ENCODE measurements around the gene CD58.

CD58 gene

DNA sequence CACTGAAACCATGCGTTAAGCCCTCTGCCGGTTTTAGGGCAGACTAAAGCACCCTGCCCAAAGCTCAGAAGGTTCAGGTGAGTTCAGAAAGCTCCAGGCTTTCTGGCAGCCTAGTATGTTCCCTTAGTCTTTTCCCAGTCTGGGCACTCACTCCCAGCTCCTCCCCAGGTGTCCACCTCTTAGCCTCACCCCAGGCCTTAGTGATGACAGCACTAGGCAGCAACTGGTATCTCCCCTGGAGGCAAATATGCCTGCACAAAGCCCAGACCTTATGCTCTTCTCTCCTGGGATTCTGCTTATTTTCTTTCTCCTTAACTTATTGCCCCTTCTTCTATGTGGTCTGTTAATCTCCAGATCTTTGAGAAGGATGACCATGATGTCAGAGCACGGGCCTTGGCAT is 80.2 kb downstream of the CD58 start:
- TF ChIP-seq TAF1 (IDR thresholded peaks at IDR 0.05; ENCODE audit: borderline replicate concordance, insufficient read depth, low read length) = no peak

GRCh38 chr1:116489231-116489697 is 81.6 kb downstream of the CD58 start:
- no peak for TF ChIP-seq SIN3A (IDR thresholded peaks at IDR 0.05; ENCODE audit: borderline replicate concordance, insufficient read depth, low read length)
- no peak for TF ChIP-seq TAF1 (IDR thresholded peaks at IDR 0.05; ENCODE audit: borderline replicate concordance, insufficient read depth, low read length)
- no peak for TF ChIP-seq FOXP2 (optimal IDR thresholded peaks at IDR 0.05; ENCODE audit: borderline replicate concordance, extremely low read depth, extremely low read length, insufficient read depth)
- TF ChIP-seq POLR2AphosphoS5 (IDR thresholded peaks at IDR 0.05; ENCODE audit: low read depth, low read length) = no peak
- no peak for TF ChIP-seq REST (IDR thresholded peaks at IDR 0.05; ENCODE audit: insufficient read depth in 1 of 2, low read depth in 2 of 2, low read length in 2 of 2)

GRCh38 chr1:116488071-116488470 is 82.8 kb downstream of the CD58 start:
- TF ChIP-seq SIN3A (IDR thresholded peaks at IDR 0.05; ENCODE audit: borderline replicate concordance, insufficient read depth, low read length) = no peak
- TF ChIP-seq POLR2AphosphoS5 (IDR thresholded peaks at IDR 0.05; ENCODE audit: low read depth, low read length) = no peak

GRCh38 chr1:116487583-116487982 is 83.2 kb downstream of the CD58 start:
- TF ChIP-seq REST (IDR thresholded peaks at IDR 0.05; ENCODE audit: insufficient read depth in 1 of 2, low read depth in 2 of 2, low read length in 2 of 2) (no peak), TAF1 (IDR thresholded peaks at IDR 0.05; ENCODE audit: borderline replicate concordance, insufficient read depth, low read length) (no peak), POLR2AphosphoS5 (IDR thresholded peaks at IDR 0.05; ENCODE audit: low read depth, low read length) (no peak), SIN3A (IDR thresholded peaks at IDR 0.05; ENCODE audit: borderline replicate concordance, insufficient read depth, low read length) (no peak)

DNA sequence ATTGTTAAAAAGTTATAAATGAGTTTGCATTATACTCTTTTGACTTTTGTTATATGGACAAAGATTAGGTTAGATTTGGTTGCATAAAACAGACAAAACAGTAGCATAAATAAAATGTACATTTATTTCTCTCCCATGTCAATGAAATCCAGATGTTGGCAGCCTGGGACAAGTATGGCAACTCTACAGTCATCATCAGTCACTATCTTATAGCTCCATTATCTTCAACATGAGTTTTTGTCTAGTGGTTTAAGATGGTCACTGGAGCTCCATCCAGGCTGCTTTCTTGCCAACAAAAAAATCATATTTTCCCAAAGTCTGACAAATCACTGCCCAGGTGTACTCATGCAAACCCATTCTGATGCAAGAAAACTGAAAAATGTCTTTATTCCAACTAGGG is 83.8 kb downstream of the CD58 start:
- TF ChIP-seq TAF1 (IDR thresholded peaks at IDR 0.05; ENCODE audit: borderline replicate concordance, insufficient read depth, low read length) (no peak), REST (IDR thresholded peaks at IDR 0.05; ENCODE audit: insufficient read depth in 1 of 2, low read depth in 2 of 2, low read length in 2 of 2) (no peak), SIN3A (IDR thresholded peaks at IDR 0.05; ENCODE audit: borderline replicate concordance, insufficient read depth, low read length) (no peak), POLR2AphosphoS5 (IDR thresholded peaks at IDR 0.05; ENCODE audit: low read depth, low read length) (no peak)

- no peak for TF ChIP-seq POLR2AphosphoS5 (IDR thresholded peaks at IDR 0.05; ENCODE audit: low read depth, low read length)
- no peak for TF ChIP-seq REST (IDR thresholded peaks at IDR 0.05; ENCODE audit: insufficient read depth in 1 of 2, low read depth in 2 of 2, low read length in 2 of 2)
- TF ChIP-seq SIN3A (IDR thresholded peaks at IDR 0.05; ENCODE audit: borderline replicate concordance, insufficient read depth, low read length) = no peak
- TF ChIP-seq TAF1 (IDR thresholded peaks at IDR 0.05; ENCODE audit: borderline replicate concordance, insufficient read depth, low read length) = no peak
- TF ChIP-seq FOXP2 (optimal IDR thresholded peaks at IDR 0.05; ENCODE audit: borderline replicate concordance, extremely low read depth, extremely low read length, insufficient read depth) = no peak
Measured at GRCh38 chr1:116486424-116486823, 84.4 kb downstream of the CD58 start.
